Measurements from ENCODE around the gene KLHL26. TPM values are rescaled to one million over a fixed set of nuclear protein-coding genes. Genes with fewer than 3 reads are reported as not detected.

The KLHL26 gene
- total and polyA plus RNA-seq, 8 donors, result 1.2 to 45.1 (median 4.1) TPM

DNA sequence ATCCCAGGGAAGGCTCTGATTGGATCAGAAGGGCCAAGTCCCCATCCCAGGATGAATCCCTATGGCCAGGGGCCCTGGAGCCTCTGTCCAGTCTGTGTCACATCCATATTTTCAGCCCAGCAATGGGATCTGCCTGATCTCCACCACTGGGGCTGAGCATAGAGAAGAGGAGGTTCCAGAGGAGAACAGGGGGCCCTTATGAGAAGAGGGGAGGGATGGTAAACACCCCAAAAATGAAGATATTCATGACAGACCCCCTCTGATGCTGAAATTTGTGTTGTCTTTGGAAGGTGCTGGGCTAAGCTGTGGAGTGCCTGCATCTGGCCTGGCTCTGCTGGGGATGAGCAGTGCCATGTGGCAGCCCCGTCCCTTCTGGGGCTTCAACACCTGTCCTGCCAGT, 14.5 kb downstream of the KLHL26 start:
- Histone ChIP-seq H3K4me1 (peaks cover 24 to 54% (median 36%) of the 10 kb centered on the region in 4 donors), H3K27me3 (no peaks in the 10 kb centered on the region), H3K9me3 (no peaks in the 10 kb centered on the region), H3K27ac (peak overlapping the region in 4 of 5 donors; percentile 77 to 89 (median 81)), H3K4me3 (no peak overlapping the region), H3K36me3 (no peaks in the 10 kb centered on the region)
- DNase-seq, result no peak
- intact Hi-C loops (cut with DNase I; ENCODE audit: low total_unique reads), result no loop called here
- WGBS, 5 donors, result 88 to 100% (median 94%) methylated on average over 1 of the region's 1 CpG
- TF ChIP-seq POLR2AphosphoS5 (IDR thresholded peaks at IDR 0.05), result no peak
- TF ChIP-seq EP300 (IDR thresholded peaks at IDR 0.05), result no peak
- TF ChIP-seq, protein P1, sequence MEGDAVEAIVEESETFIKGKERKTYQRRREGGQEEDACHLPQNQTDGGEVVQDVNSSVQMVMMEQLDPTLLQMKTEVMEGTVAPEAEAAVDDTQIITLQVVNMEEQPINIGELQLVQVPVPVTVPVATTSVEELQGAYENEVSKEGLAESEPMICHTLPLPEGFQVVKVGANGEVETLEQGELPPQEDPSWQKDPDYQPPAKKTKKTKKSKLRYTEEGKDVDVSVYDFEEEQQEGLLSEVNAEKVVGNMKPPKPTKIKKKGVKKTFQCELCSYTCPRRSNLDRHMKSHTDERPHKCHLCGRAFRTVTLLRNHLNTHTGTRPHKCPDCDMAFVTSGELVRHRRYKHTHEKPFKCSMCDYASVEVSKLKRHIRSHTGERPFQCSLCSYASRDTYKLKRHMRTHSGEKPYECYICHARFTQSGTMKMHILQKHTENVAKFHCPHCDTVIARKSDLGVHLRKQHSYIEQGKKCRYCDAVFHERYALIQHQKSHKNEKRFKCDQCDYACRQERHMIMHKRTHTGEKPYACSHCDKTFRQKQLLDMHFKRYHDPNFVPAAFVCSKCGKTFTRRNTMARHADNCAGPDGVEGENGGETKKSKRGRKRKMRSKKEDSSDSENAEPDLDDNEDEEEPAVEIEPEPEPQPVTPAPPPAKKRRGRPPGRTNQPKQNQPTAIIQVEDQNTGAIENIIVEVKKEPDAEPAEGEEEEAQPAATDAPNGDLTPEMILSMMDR (IDR thresholded peaks at IDR 0.05), result no peak
- no peak for TF ChIP-seq POLR2A (IDR thresholded peaks at IDR 0.05)

GRCh38 chr19:18651733-18652132, 14.9 kb downstream of the KLHL26 start:
- Histone ChIP-seq H3K4me3 (no peak overlapping the region), H3K9me3 (no peaks in the 10 kb centered on the region), H3K36me3 (no peaks in the 10 kb centered on the region), H3K27me3 (no peaks in the 10 kb centered on the region), H3K4me1 (peaks cover 24 to 54% (median 37%) of the 10 kb centered on the region in 4 donors), H3K27ac (peak overlapping the region in 4 of 5 donors; percentile 77 to 89 (median 81))
- DNase-seq, result no peak
- intact Hi-C loops (cut with DNase I; ENCODE audit: low total_unique reads), result no loop called here
- 79 to 91% (median 86%) methylated on average over 6 of the region's 6 CpGs for WGBS, 5 donors
- TF ChIP-seq POLR2A (IDR thresholded peaks at IDR 0.05) (no peak), POLR2AphosphoS5 (IDR thresholded peaks at IDR 0.05) (no peak), EP300 (IDR thresholded peaks at IDR 0.05) (no peak)
- TF ChIP-seq, protein P1 (IDR thresholded peaks at IDR 0.05), result no peak

- TF ChIP-seq POLR2AphosphoS5 (IDR thresholded peaks at IDR 0.05), result no peak
- TF ChIP-seq EP300 (IDR thresholded peaks at IDR 0.05), result no peak
- TF ChIP-seq, protein P1 (IDR thresholded peaks at IDR 0.05), result no peak
- no peak for TF ChIP-seq POLR2A (IDR thresholded peaks at IDR 0.05)
- Histone ChIP-seq H3K4me3 (no peak overlapping the region), H3K9me3 (no peaks in the 10 kb centered on the region), H3K36me3 (no peaks in the 10 kb centered on the region), H3K4me1 (peaks cover 25 to 57% (median 41%) of the 10 kb centered on the region in 4 donors), H3K27ac (no peak overlapping the region), H3K27me3 (no peaks in the 10 kb centered on the region)
- intact Hi-C loops (cut with DNase I; ENCODE audit: low total_unique reads), result no loop called here
- no peak for DNase-seq
- WGBS, 5 donors, result 96 to 100% (median 100%) methylated on average over 1 of the region's 1 CpG
Measured at GRCh38 chr19:18653853-18654252, 17.0 kb downstream of the KLHL26 start.

GRCh38 chr19:18654469-18654868, 17.6 kb downstream of the KLHL26 start:
- DNase-seq, result no peak
- Histone ChIP-seq H3K9me3 (no peaks in the 10 kb centered on the region), H3K4me3 (no peak overlapping the region), H3K27ac (no peak overlapping the region), H3K4me1 (peaks cover 21 to 57% (median 38%) of the 10 kb centered on the region in 4 donors), H3K36me3 (no peaks in the 10 kb centered on the region), H3K27me3 (no peaks in the 10 kb centered on the region)
- intact Hi-C loops (cut with DNase I; ENCODE audit: low total_unique reads), result no loop called here
- WGBS, 5 donors, result 95 to 98% (median 96%) methylated on average over 7 of the region's 7 CpGs
- no peak for TF ChIP-seq EP300 (IDR thresholded peaks at IDR 0.05)
- no peak for TF ChIP-seq POLR2AphosphoS5 (IDR thresholded peaks at IDR 0.05)

- 92 to 97% (median 96%) methylated on average over 10 to 13 of the region's 13 CpGs for WGBS, 5 donors
- Histone ChIP-seq H3K36me3 (no peaks in the 10 kb centered on the region), H3K4me3 (no peak overlapping the region), H3K9me3 (no peaks in the 10 kb centered on the region), H3K27me3 (no peaks in the 10 kb centered on the region), H3K27ac (no peak overlapping the region), H3K4me1 (peaks cover 13 to 57% (median 40%) of the 10 kb centered on the region in 4 donors)
- intact Hi-C loops (cut with DNase I; ENCODE audit: low total_unique reads), result no loop called here
- TF ChIP-seq POLR2A (IDR thresholded peaks at IDR 0.05) (no peak), EP300 (IDR thresholded peaks at IDR 0.05) (no peak)
- no peak for DNase-seq
Measured at GRCh38 chr19:18655173-18655844, 18.5 kb downstream of the KLHL26 start.
